Measurements from ENCODE around the gene BEND2. TPM values are rescaled to one million over a fixed set of nuclear protein-coding genes. Genes with fewer than 3 reads are reported as not detected.

The BEND2 gene
- total RNA-seq, 3 donors from 2014 or later (not counting 1 experiment from before 2014, with no cell fraction given): 0.16 to 1.3 (median 0.48) TPM

- 92% methylated on average over 2 of the region's 2 CpGs for WGBS (ENCODE audit: insufficient coverage)
- H3K4me3 Mint-ChIP-seq: no peak overlapping the region
- H3K27me3 ChIP-seq (ENCODE audit: control insufficient read depth, insufficient read depth, low read length): no peaks in the 10 kb centered on the region
- H3K27me3 Mint-ChIP-seq (ENCODE audit: low read depth in 2 of 2): no peaks in the 10 kb centered on the region
- no peaks in the 10 kb centered on the region for H3K4me1 Mint-ChIP-seq
- DNase-seq (peak in 1 of 2 donors; percentile 32), ATAC-seq (no peak)
- no peaks in the 10 kb centered on the region for H3K36me3 Mint-ChIP-seq
- H3K36me3 ChIP-seq (ENCODE audit: control insufficient read depth, insufficient read depth, low read length): no peaks in the 10 kb centered on the region
- no peak overlapping the region for H3K27ac ChIP-seq (ENCODE audit: low read length)
- H3K4me1 ChIP-seq (ENCODE audit: control insufficient read depth, insufficient read depth, low read length): no peaks in the 10 kb centered on the region
- intact Hi-C loops (cut with micrococcal nuclease): no loop called here
- H3K27ac Mint-ChIP-seq: no peak overlapping the region
- no peaks in the 10 kb centered on the region for H3K9me3 ChIP-seq (ENCODE audit: control insufficient read depth, insufficient read depth, low read length)
- TF ChIP-seq CTCF (IDR thresholded peaks at IDR 0.05): no peak
- H3K4me3 ChIP-seq (ENCODE audit: low read length): no peak overlapping the region
- peaks cover 0 to 2% of the 10 kb centered on the region in 2 donors for H3K9me3 Mint-ChIP-seq
Measured at GRCh38 chrX:18119856-18120255, 100.8 kb downstream of the BEND2 start.

Other genes starting within 250 kb of the BEND2 start
- gene SCML2, start 133.8 kb upstream of the BEND2 start, total RNA-seq: under 1 TPM; 0.21 to 0.50 (median 0.41) TPM
- 1 to 10 TPM; 3.4 to 4.3 (median 3.5) TPM for gene CDKL5, start 204.7 kb upstream of the BEND2 start, total RNA-seq